NCI-H2171 (cell line): Measurements from ENCODE around the gene CYB561D2.
"Not testable (repeated sequence)": the region's sequence is repeated elsewhere in the genome, so short reads cannot be mapped to it uniquely, and the experiment has no call there.

ENCODE experiments used
- DNase-seq: peaks from one replicate; lab custom pipeline; 2025; lab: John Stamatoyannopoulos, UW

The CYB561D2 gene

GRCh38 chr3:50350527-50351322 lies at the start of gene CYB561D2, which contains the start of gene NPRL2:
Gene CYB561D2, plus strand, starts transcription at chr3:50350862. Its CDS starts 572 bp downstream, at chr3:50351434.
Gene NPRL2, minus strand, starts transcription at chr3:50350775. Its CDS starts 123 bp downstream, at chr3:50350652.
- DNase-seq: peak; percentile 81

- DNase-seq: no peak
Observed at GRCh38 chr3:50302095-50303012, 48.3 kb upstream of the CYB561D2 start.

GRCh38 chr3:50303013-50303815 lies 47.4 kb upstream of the CYB561D2 start, which contains the start of gene HYAL1:
Gene HYAL1, minus strand, starts transcription at chr3:50303574. Its CDS starts 618 bp downstream, at chr3:50302956.
- DNase-seq: no peak

GRCh38 chr3:50304601-50305000 lies 46.1 kb upstream of the CYB561D2 start:
- DNase-seq: no peak

GRCh38 chr3:50312041-50312440 lies 38.6 kb upstream of the CYB561D2 start:
- DNase-seq: not testable (repeated sequence)

GRCh38 chr3:50314342-50314741 lies 36.3 kb upstream of the CYB561D2 start:
- no peak for DNase-seq

- DNase-seq: no peak
Observed at GRCh38 chr3:50314816-50315215, 35.8 kb upstream of the CYB561D2 start.

GRCh38 chr3:50316657-50317242 lies 33.9 kb upstream of the CYB561D2 start:
- peak; percentile 16 for DNase-seq

- no peak for DNase-seq
Observed at GRCh38 chr3:50317300-50317699, 33.4 kb upstream of the CYB561D2 start.

- DNase-seq: no peak
Observed at GRCh38 chr3:50318163-50318562, 32.5 kb upstream of the CYB561D2 start.

- DNase-seq: no peak
Observed at GRCh38 chr3:50318615-50319014, 32.0 kb upstream of the CYB561D2 start.

GRCh38 chr3:50319181-50319893 lies 31.3 kb upstream of the CYB561D2 start:
- no peak for DNase-seq

- DNase-seq: no peak
Observed at GRCh38 chr3:50319894-50320625, 30.6 kb upstream of the CYB561D2 start.

- DNase-seq: peak; percentile 61
Observed at GRCh38 chr3:50320853-50321335, 29.8 kb upstream of the CYB561D2 start.

GRCh38 chr3:50321336-50322114 lies 29.1 kb upstream of the CYB561D2 start:
- peak; percentile 73 for DNase-seq

- no peak for DNase-seq
Observed at GRCh38 chr3:50322115-50322385, 28.6 kb upstream of the CYB561D2 start.

GRCh38 chr3:50322386-50323091 lies 28.1 kb upstream of the CYB561D2 start, which contains the start of gene HYAL2:
Gene HYAL2, minus strand, starts transcription at chr3:50322745. Its CDS starts 2,256 bp downstream, at chr3:50320489.
- DNase-seq: no peak

- no peak for DNase-seq
Observed at GRCh38 chr3:50323092-50323600, 27.5 kb upstream of the CYB561D2 start.
